ENCODE data around the gene SPON1.

Gene SPON1

DNA sequence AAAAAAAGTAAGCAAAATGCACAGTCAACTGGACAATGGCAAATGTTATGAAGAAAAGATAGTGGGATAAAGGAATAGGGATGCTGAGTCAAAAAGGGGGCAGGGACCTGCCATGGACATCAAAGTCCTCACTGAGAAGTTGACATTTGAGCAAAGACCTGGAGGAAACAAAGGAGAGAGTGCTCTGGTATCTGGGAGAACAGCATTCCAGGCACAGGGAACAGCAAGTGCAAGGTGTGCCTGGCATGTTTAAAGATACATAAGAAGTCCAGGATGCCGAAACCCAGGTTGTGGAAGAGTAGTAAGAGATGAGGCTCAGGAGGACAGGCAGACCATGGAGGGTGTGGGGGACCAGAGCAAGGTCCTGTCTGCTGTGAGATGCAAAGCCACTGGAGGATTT is 273.2 kb downstream of the SPON1 start:
- Histone ChIP-seq H3K27me3 (ENCODE audit: insufficient read depth, low read length) (no peaks in the 10 kb centered on the region), H2AFZ (ENCODE audit: low read length) (no peak overlapping the region)
- no peak for TF ChIP-seq CTCF (IDR thresholded peaks at IDR 0.05; ENCODE audit: low read length)
- TF ChIP-seq EZH2 (IDR thresholded peaks at IDR 0.05; ENCODE audit: borderline replicate concordance, low read length): no peak

DNA sequence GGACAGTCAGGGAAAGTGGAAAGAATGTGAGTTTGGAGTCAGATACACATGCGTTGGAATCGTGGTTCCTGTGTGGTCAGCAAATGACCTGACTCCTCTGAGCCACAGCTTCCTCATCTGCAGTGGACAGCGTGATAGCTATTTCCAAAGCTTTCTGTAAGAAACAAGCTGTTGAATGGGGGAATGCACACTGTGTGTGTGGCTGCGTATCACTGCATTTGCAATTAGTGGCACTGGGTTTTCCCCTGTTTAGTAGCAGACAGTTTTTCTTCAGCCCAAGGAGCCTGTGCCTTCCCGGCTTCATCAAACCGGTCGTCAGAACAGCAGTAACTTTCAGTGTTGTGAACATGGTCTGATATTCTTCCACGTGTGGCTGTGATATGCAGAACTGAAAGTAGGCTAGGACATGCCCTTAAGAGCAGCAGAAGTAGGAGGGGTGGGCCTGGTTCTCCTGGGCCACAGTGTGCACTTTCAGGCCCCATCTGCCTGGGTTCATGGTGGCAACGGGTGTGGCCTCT is 275.0 kb downstream of the SPON1 start:
- no peak overlapping the region for H3K9ac ChIP-seq (ENCODE audit: low read length)
- no peaks in the 10 kb centered on the region for H3K4me1 ChIP-seq (ENCODE audit: insufficient read depth, low read length, severe bottlenecking)
- no peaks in the 10 kb centered on the region for H4K20me1 ChIP-seq (ENCODE audit: insufficient read depth, low read length)
- H3K27ac ChIP-seq (ENCODE audit: low read depth, low read length, poor library complexity, severe bottlenecking): no peak overlapping the region
- H3K9me3 ChIP-seq (ENCODE audit: low read length): no peaks in the 10 kb centered on the region
- TF ChIP-seq EZH2 (IDR thresholded peaks at IDR 0.05; ENCODE audit: borderline replicate concordance, low read length): no peak
- TF ChIP-seq CTCF (IDR thresholded peaks at IDR 0.05; ENCODE audit: low read length): no peak
- no peak overlapping the region for H3K4me2 ChIP-seq (ENCODE audit: low read length)
- H3K4me3 ChIP-seq (ENCODE audit: low read depth, low read length, poor library complexity, severe bottlenecking): no peak overlapping the region
- no peaks in the 10 kb centered on the region for H3F3A ChIP-seq (ENCODE audit: insufficient read depth, low read length)
- no peaks in the 10 kb centered on the region for H3K36me3 ChIP-seq (ENCODE audit: insufficient read depth, low read length)
- H3K9me2 ChIP-seq (ENCODE audit: low read depth, low read length): no peaks in the 10 kb centered on the region
- no peaks in the 10 kb centered on the region for H3K79me2 ChIP-seq (ENCODE audit: insufficient read depth, low read length)
- no peaks in the 10 kb centered on the region for H3K27me3 ChIP-seq (ENCODE audit: insufficient read depth, low read length)
- H2AFZ ChIP-seq (ENCODE audit: low read length): no peak overlapping the region

More for the DNA sequence above, 273.2 kb downstream of the SPON1 start:
- no peak overlapping the region for H3K4me3 ChIP-seq (ENCODE audit: low read depth, low read length, poor library complexity, severe bottlenecking)
- H4K20me1 ChIP-seq (ENCODE audit: insufficient read depth, low read length): no peaks in the 10 kb centered on the region
- no peak overlapping the region for H3K4me2 ChIP-seq (ENCODE audit: low read length)
- H3K9ac ChIP-seq (ENCODE audit: low read length): no peak overlapping the region
- H3F3A ChIP-seq (ENCODE audit: insufficient read depth, low read length): no peaks in the 10 kb centered on the region
- no peak overlapping the region for H3K27ac ChIP-seq (ENCODE audit: low read depth, low read length, poor library complexity, severe bottlenecking)
- H3K9me3 ChIP-seq (ENCODE audit: low read length): no peaks in the 10 kb centered on the region
- no peaks in the 10 kb centered on the region for H3K79me2 ChIP-seq (ENCODE audit: insufficient read depth, low read length)
- H3K36me3 ChIP-seq (ENCODE audit: insufficient read depth, low read length): no peaks in the 10 kb centered on the region
- no peaks in the 10 kb centered on the region for H3K9me2 ChIP-seq (ENCODE audit: low read depth, low read length)
- no peaks in the 10 kb centered on the region for H3K4me1 ChIP-seq (ENCODE audit: insufficient read depth, low read length, severe bottlenecking)

DNA sequence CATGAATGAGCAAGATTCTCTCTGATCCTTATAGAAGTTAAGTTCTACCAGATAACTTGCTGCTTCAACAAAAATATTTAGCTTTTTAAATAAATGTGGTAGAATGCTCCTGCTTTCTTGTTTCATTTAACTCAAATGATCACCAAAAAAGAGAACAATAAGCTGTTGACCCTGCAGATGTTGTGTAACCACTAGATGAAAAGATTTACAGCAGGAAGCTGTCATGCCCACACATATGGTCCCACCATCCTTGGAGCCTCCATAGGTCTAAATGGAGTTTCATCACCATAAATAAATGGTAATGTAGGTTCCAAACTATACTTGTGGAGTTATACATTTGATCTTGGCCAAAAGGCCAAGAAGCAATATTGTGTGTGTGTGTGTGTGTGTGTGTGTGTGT is 277.7 kb downstream of the SPON1 start:
- no peak overlapping the region for H3K4me3 ChIP-seq (ENCODE audit: low read depth, low read length, poor library complexity, severe bottlenecking)
- no peaks in the 10 kb centered on the region for H3K27me3 ChIP-seq (ENCODE audit: insufficient read depth, low read length)
- no peak overlapping the region for H2AFZ ChIP-seq (ENCODE audit: low read length)
- no peak overlapping the region for H3K9ac ChIP-seq (ENCODE audit: low read length)
- H3K4me1 ChIP-seq (ENCODE audit: insufficient read depth, low read length, severe bottlenecking): no peaks in the 10 kb centered on the region
- no peaks in the 10 kb centered on the region for H3K9me2 ChIP-seq (ENCODE audit: low read depth, low read length)
- no peaks in the 10 kb centered on the region for H3K9me3 ChIP-seq (ENCODE audit: low read length)
- H3F3A ChIP-seq (ENCODE audit: insufficient read depth, low read length): no peaks in the 10 kb centered on the region
- H3K27ac ChIP-seq (ENCODE audit: low read depth, low read length, poor library complexity, severe bottlenecking): no peak overlapping the region
- H3K79me2 ChIP-seq (ENCODE audit: insufficient read depth, low read length): no peaks in the 10 kb centered on the region
- no peak overlapping the region for H3K4me2 ChIP-seq (ENCODE audit: low read length)
- no peaks in the 10 kb centered on the region for H4K20me1 ChIP-seq (ENCODE audit: insufficient read depth, low read length)
- H3K36me3 ChIP-seq (ENCODE audit: insufficient read depth, low read length): no peaks in the 10 kb centered on the region
- no peak for TF ChIP-seq EZH2 (IDR thresholded peaks at IDR 0.05; ENCODE audit: borderline replicate concordance, low read length)
- no peak for TF ChIP-seq CTCF (IDR thresholded peaks at IDR 0.05; ENCODE audit: low read length)

Measured in OCI-LY1 (cell line).